NCI-H510A (cell line): Measurements from ENCODE around the gene IRF4.

Source experiments
- DNase-seq: peaks from one replicate; lab custom pipeline; 2025; lab: John Stamatoyannopoulos, UW

The IRF4 gene

DNA sequence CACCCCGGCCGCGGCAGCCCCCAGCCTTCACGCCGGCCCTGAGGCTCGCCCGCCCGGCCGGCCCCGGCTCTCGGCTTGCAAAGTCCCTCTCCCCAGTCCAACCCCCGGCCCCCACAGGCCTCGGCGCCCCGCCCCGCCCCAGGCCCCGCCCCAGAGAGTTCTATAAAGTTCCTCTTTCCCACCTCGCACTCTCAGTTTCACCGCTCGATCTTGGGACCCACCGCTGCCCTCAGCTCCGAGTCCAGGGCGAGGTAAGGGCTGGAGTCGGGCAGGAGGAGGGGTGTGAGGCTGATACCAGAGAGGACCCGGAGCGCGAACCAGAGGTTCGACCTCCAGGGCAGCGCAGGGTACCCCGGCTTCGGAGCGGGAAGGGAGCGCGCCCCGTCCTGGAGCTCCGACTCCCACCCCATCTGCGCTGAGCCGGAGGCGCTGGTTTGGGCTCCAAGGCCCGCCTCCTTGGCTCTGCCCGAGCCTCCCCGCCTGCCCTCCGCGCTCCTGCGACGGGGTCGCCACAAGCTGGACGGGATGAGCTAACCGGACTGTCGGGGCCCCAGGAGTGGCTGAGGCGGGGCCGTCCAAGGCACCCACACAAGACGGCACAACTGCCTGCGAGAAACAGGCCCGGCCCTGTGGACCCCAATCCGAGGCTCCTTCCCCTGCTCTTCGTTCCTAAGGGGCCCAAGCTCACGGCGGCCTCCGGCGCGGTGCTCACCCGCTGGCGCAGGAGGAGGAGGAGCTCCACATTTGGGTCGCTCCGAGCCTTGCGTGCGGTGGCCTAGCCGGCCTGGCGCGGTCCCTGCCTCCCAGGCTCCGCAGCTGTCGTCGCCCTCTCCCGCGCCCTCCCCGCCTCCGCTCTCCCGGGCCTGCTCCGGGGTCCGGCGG, at the start of gene IRF4:
Gene IRF4, plus strand, starts transcription at position 194 of the 882 bp plus-strand sequence. CDS start 1,401 bp downstream, outside the sequence.
- no peak for DNase-seq

DNA sequence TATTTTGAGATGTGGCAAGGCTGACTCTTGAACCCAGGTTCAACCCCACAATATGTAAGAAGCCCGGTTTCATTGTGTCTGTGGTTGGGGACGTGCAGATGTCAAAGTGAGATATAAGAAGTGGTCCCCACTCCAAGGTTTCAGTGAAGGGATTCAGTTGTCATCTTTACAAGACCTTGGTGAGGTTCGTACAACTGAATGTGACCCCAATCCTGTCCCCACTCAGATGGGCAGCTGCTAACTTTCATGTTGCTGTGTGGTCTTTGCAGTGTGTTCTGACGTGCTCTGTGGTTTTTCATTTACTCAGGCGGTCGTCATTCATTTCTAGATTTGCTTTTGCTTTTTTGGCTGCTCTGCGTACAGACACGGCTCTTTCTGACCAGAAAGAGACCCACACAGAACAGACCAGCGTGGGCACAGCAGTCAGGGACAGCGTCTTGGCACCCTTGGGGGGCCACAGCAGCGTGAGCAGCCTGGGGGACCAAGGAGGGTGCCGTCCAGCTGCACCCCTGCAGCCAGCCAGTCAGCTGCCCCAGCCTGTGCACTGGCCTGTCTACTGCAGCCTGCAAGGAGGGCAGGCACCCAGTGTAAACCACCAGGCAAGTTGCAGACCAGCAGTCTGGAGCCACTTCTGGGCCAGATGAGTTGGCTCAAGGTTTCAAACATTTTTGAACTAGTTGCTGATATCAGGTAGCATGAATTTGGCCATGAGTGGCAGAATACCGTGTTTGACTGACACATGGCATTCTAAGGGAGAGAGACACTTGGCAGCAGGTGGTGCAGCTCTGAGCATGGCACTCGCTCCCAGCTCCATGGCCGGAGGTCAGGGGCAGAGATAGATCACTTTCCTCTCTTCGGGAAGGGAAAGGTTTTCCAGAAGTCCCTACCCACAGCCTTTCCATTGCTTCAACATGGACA, 49.4 kb upstream of the IRF4 start:
- DNase-seq = no peak

DNA sequence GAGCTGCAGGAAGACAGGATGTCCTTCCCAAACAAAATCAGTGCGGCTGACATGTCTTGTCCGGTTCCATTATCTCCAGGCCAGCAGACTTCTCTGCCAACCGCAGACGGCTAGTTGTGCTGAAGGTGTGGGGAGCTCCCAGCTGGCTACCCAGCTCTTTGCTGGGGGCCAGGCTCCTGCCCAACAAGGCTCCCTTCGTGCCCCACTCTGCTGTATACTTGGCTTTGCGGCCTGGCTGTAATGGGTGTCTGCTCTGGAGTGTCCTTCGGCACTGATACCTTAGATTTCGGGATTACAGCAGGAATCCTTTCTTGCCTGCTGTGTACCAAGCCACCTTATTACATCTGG, 48.7 kb upstream of the IRF4 start:
- no peak for DNase-seq

DNA sequence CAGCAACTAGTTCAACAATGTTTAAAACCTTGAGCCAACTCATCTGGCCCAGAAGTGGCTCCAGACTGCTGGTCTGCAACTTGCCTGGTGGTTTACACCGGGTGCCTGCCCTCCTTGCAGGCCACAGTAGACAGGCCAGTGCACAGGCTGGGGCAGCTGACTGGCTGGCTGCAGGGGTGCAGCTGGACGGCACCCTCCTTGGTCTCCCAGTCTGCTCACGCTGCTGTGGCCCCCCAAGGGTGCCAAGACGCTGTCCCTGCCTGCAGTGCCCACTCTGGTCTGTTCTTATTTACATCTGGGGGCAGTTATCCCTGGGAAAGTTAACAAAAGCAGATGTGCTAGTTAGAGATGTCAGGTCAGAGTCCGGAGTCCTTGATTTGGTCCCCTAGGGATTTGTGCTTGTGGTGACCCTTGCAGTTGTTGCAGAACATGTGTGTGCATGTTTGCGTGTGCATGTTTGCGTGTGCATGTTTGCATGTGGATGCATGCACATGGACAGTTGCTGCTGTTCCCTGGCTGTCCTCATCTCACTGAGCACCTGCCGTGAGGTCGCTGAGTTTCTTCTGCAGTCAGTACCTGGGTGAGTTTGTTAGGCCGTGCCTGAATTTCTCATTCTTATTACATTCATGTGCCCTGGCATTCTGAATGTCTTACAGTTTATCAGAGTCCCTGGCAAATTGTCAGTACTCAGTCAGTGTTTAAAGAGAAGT, 48.2 kb upstream of the IRF4 start:
- no peak for DNase-seq

DNA sequence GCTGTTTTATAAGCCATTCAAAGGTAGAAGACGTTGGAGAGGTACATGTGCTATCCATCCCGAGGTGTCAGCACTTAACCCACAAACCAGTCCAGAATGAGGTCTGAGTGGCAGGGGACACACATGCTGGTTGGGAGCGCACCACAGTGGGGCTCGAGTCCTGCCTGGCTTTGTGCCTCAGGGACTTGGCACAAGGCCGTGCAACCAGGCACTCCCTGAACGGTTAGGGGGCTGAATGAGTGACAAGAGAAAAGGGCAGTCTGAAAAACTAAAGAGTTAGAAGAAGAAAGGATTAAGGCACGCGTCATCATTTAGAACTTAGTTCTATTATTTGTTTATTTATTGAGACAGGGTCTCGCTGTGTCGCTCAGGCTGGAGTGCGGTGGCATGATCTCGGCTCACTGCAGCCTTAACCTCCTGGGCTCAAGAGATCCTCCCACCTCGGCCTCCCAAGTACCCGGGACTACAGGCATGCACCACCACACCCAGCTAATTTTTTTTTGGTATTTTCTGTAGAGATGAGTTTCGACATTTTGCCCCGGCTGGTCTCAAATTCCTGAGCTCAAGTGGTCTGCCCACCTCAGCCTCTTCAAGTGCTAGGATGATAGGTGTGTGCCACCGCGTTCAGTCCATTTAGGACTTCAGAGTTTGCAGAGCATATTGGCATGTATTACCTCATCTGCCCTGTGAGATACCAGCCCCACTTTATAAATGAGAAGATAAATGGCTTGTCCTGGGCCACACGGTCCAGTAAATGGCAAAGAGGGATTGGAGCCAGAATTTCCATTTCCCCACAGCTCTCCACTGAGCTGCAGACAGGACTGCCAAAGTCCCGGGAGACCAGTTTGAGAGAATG, 47.4 kb upstream of the IRF4 start:
- no peak for DNase-seq

DNA sequence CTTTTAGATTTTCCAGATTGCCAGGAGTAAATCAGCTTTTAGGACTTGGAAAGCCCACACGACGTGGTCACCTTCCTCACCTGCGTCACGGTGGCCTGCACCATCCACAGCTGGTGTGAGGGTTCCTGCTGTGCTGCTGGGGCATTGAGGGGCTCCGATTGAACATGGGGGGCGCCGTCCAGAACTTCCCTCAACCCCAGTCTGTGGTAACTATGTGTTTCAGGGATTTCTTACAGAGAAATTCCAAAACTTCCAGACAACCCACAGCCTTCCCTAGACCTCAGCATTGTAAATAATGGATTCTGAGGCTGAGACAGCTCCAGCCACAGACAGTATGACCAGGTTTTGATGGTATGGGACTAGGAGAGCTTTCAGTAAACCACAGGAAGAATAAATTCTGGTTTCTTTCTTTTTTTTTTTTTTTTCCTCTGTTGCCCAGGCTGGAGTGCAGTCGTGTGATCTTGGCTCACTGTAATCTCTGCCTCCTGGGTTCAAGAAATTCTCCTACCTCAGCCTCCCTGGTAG, 46.7 kb upstream of the IRF4 start:
- DNase-seq = no peak

DNA sequence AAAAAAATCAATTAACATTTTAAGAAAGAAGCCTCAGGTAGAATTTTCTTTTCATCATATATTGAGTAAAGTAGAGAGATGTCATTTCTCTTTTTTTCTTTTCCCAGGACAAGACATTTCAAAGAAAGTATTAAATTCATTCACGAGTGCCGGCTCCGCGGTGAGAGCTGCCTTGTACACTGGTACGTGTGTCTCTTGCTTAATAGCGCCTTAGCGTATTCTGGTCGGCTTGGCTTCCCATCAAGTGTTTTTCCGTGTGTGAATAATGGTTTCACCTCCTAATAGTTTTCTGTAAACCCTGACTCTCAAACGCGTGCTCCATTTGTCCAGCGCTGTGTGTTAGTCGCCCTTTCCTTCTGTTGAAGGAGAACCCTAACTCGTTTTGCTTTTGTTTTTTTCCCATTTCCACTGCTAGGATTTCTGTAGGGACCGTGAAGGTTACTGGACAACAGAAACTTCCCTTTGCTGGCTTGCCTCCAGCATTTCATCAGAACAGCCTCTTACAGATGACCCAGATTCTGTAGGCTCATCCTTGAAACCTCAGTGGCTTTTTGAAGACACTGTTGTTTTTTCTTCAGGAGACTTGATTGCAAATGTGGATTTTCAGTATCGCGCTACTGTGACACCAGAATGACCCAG, 45.7 kb upstream of the IRF4 start:
- DNase-seq = no peak

DNA sequence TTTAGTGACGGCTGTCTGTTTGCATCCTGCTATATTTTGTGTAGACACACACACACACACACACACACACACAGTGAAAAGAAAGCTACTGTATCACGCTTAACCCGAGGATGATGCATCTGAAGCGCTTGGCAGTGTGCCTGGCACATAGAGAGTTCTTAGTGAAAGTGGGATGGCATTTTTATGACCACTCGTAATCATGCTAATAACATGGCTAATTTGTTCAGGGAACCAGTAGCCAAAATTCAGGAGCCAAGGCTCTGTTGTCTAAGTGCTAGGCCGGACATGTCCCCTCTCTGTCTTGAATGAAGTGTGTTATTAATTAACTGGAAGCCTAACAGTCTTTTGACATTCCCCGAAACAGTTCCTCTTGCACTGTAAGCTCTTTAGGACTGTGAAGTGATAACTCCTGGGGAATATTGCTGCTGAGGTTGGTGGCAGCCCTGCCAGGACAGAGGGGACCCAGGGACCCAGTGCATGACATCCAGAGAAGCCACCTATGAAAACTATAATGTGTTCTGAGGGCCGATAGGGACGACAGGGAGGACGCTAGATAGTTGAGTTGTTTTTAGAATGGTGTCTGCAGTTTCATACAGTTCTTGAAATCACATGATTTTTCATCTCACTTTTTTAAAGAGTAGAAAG, 45.0 kb upstream of the IRF4 start:
- no peak for DNase-seq

DNA sequence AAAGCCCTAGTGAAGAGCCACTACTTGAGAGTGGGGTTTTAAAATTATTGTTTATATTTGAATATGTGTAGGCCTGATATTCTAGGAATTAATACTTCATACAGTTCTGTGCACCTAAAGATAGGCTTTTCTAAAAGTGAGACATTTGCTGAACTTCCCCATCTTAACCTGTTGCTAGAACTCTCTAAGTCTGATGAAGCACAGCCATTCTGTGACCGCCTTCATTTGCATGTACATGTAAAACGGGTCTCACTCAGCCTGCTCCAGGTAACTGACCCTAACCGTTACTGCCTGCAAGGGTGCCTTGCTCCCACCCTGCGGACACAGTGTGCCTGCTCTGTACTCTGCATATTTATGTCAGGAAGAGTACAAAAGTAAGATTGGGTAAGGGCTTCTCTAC, 44.3 kb upstream of the IRF4 start:
- no peak for DNase-seq

DNA sequence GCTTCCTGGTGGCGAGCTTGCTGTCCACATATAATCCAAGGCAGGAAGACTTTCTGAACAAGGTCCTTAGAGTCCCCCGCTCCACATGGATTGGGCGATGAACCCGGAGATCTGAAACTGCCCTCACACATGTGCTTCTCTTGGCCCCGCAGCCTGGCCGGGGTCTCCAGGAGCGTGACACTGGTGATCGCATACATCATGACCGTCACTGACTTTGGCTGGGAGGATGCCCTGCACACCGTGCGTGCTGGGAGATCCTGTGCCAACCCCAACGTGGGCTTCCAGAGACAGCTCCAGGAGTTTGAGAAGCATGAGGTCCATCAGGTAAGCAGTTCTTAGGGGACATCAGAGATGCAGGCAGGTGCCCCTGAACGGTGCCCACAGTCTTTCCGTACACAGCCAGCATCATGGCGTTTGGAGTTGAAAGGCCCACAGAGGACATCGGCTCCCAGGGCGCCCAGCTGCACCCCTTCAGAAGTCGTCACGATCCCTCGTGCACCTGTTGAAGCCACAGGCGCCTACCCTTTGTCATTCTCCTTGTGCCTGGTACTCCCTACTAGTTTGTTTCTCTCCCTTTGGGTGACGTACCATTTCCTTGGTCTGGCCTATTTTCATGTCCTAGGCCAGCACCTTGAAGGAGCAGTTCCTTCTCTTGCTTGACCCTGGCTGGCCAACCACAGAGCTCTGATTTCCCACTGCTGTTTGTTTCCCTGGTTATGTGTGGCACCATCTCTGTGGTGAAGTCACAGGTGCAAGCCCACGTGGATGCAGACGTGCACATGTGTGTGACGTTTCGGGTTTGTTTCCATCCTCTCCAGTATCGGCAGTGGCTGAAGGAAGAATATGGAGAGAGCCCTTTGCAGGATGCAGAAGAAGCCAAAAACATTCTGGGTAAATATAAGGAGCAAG, 43.3 kb upstream of the IRF4 start:
- no peak for DNase-seq

DNA sequence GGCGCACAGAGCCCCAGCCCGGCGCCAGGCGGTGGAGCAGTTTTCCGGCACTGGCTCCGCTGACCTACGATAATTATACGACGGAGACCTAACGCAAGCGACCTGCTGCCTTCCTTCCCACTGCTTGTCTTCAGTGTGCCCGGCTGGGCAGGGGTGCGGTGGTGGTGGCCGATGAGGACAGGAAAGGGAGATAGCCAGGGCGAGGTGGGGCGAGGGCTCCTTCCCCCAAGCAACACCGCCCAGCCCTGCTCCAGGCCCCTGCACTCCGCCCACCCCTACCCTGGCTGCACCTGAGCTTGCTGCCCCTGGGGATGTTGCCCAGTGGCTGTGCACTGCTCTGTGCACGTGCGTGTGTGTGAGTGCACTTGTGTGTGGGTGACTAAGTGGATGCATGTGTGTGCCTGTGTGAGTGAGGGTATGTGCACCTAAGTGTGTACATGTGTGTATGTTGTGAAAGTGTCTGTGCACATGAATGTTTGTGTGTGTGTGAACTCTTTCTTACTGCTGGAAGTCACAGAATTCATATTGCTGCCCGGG, 42.6 kb upstream of the IRF4 start:
- no peak for DNase-seq

DNA sequence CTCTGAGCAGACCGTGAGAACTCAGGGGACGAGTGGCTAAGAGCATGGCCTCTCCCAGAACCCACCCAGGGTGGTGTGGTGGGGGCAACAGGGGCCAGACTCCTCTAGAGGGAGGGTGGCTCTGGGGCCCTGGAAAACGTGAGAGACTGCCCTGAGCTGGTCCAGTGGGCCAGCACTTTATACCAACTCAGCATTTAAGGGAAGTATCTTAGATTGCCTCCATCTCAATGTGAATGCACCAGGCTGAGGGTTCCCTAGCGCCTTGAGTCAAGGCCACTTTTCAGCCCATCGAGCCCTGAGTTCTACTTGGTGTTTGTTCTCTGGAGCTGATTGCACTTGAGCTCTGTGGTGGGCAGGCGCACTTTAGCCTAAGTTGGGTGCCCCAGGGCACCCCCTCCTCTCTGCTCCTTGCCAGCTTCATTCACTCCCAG, 42.0 kb upstream of the IRF4 start:
- DNase-seq = no peak

DNA sequence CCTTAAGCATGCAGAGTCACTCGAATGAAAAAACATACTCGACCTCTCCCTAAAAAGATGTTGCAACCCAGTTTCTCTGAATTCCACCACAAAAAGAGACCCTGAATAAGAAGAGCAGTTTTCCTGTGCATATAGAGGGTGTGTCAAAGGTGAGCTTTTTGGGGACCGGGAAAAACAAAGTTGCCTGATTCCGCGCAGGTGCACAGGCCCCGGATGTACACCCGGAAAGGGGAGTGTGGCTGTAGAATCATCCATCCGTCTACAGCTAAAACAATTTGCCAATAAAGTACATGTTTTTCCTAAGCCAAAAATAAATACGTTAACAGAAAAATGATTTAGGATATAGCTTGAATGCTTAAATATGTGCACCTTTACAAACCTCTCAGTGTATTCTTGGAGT, 41.2 kb upstream of the IRF4 start:
- no peak for DNase-seq

DNA sequence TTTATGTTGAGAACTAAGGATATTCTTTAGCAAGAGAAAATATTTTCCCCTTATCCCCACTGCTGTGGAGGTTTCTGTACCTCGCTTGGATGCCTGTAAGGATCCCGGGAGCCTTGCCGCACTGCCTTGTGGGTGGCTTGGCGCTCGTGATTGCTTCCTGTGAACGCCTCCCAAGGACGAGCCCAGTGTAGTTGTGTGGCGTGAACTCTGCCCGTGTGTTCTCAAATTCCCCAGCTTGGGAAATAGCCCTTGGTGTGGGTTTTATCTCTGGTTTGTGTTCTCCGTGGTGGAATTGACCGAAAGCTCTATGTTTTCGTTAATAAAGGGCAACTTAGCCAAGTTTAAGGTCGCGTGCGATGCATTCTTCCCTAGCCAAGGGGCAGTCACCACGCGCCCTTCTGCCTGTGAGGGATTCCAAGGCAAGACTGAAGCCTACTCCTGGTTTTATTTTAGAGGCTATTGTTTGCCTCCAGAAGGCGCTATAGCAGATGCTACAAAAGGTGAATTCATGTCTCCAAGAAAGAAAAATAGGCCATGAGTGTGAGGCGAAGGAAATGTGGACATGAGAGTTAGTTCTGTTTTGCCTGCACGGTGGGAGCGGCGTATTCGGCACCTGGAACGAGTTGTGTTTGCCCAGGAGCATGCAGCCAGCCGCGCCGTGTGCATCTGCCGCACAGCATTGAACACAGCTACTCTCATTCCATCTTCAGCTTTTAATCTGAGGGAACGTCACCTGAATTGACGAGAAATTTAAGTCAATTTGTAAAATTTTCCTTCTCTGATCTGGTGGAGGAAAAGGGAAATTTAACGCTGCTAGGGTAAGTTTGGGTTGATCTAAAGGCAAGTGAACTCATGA, 40.3 kb upstream of the IRF4 start:
- DNase-seq = no peak

DNA sequence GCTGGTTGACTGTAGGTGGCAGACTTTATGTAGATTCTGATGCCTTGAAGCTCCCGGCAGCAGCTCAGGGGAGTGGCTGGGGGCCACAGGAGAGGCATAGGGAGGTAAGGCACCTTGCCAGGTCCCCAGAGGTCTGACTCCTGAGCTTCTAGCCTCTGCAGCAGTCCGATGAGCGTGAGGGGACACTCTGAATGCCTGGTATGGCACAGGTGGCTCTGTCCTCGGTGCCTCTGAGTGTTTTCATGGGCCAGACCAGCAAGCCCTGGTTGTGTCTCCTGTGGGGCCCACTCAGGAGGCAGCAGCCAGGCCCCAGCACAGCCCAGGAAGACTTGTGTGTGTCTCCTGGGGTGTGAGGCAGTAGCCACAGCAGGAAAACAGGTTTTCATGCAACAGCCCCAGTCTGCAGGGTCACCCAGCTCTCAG, 39.7 kb upstream of the IRF4 start:
- DNase-seq = no peak

DNA sequence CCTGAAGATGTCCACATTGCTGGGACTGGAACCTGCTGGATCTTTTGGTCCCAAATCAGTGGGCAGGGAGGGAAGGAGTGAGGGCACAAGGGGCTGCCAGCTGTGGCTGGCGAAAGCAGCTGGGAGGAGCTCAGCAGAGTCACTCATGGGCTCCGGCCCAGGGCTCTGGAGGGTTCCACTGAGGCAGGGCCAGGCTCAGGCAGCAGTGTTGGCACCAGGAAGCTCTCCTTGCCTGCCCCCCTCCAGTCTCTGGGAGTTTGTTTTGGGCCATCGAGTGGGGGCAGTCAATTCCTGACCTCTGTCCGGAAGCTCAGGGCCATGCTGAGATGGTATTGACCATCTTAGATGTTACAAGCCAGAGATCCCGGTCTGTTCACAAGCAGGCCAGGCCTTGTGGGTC, 39.1 kb upstream of the IRF4 start:
- DNase-seq = no peak

DNA sequence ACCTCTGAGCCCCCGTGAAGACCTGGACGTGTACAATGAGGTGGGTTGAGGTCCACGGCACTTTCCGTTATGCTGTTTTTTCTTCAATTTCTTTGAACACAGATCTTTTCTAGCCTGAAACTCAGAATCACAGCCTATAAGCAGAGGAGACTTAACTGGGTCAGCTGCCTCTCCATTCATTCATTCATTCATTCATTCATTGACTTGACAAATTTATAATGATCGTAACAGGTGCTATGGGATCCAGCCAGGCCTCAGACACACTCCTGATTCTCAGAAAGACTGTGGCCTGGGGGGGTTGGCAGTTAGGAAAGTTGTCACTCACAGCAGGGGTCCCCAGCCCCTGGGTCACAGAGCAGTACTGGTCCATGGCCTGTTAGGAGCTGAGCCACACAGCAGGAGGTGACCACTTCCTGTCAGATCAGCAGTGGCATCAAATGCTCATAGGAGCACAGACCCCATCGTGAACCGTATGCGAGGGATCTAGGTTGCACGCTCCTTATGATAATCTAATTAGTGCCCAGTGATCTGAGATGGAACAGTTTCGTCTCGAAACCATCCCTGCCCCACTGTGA, 38.6 kb upstream of the IRF4 start:
- DNase-seq = no peak
